ENCODE measurements around the gene EPB41L4A.

EPB41L4A gene

GRCh38 chr5:112143690-112144089, 275.4 kb downstream of the EPB41L4A start:
- DNase-seq = no peak

- no peak for DNase-seq
Observed at GRCh38 chr5:112142769-112143270, 276.3 kb downstream of the EPB41L4A start.

- no peak for DNase-seq
Observed at GRCh38 chr5:112141582-112141981, 277.5 kb downstream of the EPB41L4A start.

DNA sequence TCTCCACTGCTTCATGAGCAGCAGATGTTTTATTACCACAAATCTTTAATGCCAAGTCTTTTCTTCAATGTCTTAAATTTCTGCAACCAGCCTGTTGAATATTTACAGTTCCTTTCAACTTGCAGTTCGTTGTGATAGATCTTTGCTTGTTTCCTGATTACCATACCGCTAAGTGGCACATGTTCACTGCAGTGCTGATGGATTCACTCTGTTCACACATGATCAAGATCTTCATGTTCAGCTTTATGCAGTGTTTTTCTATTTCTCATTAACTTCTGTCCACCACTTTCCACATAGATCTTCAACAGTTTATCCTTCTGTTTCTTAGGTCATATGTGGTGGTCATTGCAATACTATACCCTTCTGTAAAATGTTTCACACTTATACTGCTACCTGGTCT, 280.6 kb downstream of the EPB41L4A start:
- no peak for DNase-seq

DNA sequence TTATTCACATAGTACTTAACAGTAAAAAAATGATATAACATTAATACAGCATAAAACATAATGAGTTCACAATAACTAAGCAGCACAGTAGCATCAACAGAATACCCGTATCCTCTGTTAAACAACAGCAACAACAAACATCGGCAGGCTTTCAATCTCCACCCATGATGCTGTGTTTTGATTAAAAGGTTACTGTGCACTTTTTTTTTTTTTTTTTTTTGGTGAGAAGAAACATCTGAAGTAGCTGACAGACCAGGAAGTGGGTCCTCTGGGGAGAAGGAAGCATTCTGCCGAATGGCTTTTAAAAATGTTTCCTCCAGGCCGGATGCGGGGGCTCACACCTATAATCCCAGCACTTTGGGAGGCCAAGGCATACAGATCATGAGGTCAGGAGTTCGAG, 282.3 kb downstream of the EPB41L4A start:
- no peak for DNase-seq

GRCh38 chr5:112127861-112128260, 291.2 kb downstream of the EPB41L4A start:
- no peak for DNase-seq

- DNase-seq = no peak
Observed at GRCh38 chr5:112126982-112127381, 292.1 kb downstream of the EPB41L4A start.

- DNase-seq = no peak
Observed at GRCh38 chr5:112125903-112126302, 293.2 kb downstream of the EPB41L4A start.

GRCh38 chr5:112124788-112125187, 294.3 kb downstream of the EPB41L4A start:
- DNase-seq = no peak

GRCh38 chr5:112123086-112123485, 296.0 kb downstream of the EPB41L4A start:
- no peak for DNase-seq

DNA sequence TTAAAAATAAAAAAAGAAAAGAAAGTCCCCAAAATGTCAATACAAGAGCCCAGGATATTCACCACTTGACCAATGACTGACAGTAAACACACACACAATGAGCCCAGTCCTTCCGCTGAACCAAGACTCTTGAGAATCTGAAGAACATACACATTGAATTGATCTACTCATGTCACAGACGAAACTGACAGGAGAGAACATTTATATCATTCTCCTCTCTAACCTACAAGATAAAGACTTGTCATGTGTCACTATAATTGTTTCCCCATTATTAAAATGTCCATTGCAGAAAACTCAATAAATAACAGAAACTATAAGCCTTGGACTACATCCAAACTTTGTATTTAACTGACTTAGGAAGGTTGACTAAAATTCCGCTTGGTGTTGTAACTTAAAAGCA, 296.7 kb downstream of the EPB41L4A start:
- no peak for DNase-seq

DNA sequence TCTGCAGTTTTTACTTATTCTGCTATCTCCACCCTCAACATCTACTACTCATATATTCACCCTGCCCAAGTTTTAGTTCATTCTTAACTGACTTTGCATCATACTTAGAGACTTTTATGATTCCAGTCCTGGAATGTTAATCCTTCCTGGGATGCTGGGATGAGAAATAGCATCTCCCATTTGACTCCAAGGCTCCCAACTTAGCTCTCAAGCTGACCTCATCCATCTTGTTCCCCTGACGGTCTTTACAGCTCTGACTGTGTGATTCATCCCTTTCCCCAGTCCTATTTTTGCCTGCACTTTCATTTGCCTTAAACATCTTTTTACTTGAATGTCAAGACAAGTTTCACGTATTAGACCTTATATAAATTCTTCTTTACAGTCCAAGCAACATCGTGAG, 297.8 kb downstream of the EPB41L4A start:
- DNase-seq = no peak

- DNase-seq = no peak
Observed at GRCh38 chr5:112119969-112120368, 299.1 kb downstream of the EPB41L4A start.

DNA sequence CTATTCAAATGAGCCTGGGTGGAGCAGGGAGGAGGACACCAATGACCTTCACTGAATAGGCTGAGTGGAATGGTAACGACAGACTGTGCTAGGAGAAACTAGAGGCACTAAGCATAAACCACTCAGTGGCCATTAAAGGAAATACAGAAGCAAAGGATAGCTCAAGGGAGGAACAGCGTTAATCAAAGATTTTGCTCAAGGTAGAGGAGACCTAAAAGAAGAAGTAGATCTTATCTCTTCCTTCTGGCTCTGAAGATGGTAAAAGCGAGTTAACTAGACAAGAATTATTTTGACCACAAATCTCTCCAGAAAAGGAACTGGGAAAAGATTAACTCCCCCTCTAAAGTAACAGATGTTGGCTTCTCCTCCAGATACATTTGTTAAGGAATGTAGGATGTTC, 299.6 kb downstream of the EPB41L4A start:
- no peak for DNase-seq

DNA sequence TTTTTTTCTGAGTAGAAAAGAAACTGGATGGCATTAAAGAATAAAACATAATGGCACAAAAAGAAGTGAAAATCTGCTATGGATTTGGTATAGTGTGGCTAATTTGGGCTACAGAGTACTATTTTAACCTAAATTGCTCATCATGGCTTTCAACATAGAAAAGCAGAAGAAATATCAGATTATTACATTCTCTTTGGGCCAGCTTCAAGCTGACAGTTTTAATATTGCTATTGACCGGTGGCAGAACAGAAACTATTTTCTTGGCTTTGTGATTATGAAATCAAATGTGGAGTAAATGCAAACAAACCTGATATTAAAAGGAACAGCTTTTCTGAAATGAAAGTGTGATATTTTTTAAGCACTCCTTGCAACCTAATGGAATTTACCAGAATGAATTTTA, 301.5 kb downstream of the EPB41L4A start:
- DNase-seq = no peak

DNA sequence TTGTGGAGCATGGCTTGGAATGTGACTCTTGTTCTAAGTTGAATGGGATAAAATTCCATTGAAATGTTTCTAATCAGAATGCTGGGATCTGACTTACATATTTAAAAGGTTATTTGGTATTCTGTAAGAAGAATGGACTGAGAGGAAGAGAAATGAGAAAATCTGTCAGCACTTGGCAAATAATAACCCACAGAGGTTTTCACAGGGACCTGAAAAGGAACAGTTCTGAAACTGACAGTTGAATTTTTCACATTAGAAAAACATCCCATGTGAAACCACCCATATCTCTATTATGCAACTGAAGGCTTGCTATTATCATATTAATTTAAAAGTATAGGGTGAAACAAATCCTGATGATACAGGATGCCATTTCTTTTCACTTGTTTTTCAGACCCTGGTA, 302.7 kb downstream of the EPB41L4A start:
- no peak for DNase-seq

GRCh38 chr5:112113565-112113964, 305.5 kb downstream of the EPB41L4A start:
- no peak for DNase-seq

Measured in SW 1271 (cell line).